ENCODE data around the gene ANKRD13B.

DNA sequence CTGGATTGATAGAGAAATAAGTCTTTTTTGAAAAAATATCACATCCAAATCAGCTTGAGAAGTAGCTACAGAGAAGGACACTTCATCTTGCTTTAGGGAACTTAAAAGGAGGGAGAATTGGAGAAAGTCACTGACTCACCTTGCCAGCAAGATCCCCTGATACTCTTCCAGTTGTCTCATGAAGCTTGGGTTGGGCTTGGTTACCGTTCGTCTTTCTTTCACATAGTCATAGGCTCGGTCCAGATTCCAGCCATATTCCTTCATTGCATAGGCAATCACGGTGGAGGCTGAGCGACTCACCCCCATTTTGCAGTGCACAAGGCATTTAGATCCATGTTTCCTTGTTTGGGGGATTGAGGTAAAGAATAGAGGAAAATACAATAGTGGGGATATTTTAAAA lies 55.1 kb downstream of the ANKRD13B start:
- TF ChIP-seq, protein P1, sequence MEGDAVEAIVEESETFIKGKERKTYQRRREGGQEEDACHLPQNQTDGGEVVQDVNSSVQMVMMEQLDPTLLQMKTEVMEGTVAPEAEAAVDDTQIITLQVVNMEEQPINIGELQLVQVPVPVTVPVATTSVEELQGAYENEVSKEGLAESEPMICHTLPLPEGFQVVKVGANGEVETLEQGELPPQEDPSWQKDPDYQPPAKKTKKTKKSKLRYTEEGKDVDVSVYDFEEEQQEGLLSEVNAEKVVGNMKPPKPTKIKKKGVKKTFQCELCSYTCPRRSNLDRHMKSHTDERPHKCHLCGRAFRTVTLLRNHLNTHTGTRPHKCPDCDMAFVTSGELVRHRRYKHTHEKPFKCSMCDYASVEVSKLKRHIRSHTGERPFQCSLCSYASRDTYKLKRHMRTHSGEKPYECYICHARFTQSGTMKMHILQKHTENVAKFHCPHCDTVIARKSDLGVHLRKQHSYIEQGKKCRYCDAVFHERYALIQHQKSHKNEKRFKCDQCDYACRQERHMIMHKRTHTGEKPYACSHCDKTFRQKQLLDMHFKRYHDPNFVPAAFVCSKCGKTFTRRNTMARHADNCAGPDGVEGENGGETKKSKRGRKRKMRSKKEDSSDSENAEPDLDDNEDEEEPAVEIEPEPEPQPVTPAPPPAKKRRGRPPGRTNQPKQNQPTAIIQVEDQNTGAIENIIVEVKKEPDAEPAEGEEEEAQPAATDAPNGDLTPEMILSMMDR (IDR thresholded peaks at IDR 0.05) = no peak
- no peak for TF ChIP-seq EZH2 (IDR thresholded peaks at IDR 0.05; ENCODE audit: borderline replicate concordance, insufficient read depth, low read depth, low read length, poor library complexity, severe bottlenecking)
